ENCODE measurements around the gene LRRC18.

GRCh38 chr10:48929413-48929990, 10.1 kb downstream of the LRRC18 start:
- TF ChIP-seq, protein P1, sequence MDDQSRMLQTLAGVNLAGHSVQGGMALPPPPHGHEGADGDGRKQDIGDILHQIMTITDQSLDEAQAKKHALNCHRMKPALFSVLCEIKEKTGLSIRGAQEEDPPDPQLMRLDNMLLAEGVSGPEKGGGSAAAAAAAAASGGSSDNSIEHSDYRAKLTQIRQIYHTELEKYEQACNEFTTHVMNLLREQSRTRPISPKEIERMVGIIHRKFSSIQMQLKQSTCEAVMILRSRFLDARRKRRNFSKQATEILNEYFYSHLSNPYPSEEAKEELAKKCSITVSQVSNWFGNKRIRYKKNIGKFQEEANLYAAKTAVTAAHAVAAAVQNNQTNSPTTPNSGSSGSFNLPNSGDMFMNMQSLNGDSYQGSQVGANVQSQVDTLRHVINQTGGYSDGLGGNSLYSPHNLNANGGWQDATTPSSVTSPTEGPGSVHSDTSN (CRISPR knock-in tag; IDR thresholded peaks at IDR 0.05): no peak
- no peak for TF ChIP-seq CTCF (tag by site-specific recombination; IDR thresholded peaks at IDR 0.05)

Data from HEK293 (cell line).